HG03432 (cell line): ENCODE measurements around the gene DUOX1.

ENCODE experiments used
- ATAC-seq: cut with Tn5 transposase; IDR thresholded peaks from one replicate; pipeline ENCODE4 v1.9.1; 2021; ENCODE audit warnings: mild to moderate bottlenecking, moderate library complexity; ENCODE audit not compliant: unreplicated experiment

Gene DUOX1

DNA sequence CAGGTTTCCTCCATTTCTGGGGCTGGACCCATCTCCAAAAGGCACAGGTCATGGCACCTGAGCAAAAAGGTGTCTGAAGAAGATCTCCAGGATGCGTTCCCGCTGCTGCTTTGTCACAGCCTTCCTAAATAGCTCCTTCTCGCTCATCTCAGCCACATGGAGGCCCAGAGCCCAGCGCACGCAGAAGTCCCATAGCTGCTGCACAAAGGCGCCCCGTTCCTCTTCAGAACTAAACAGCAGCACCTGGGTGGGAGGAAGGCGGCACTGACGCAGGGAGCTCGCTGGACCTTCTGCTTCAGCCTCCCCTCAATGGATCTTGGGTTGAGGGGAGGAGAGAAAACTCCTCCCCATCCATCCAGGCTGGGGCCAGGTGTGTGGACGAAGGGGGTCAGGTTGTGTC lies 24.2 kb upstream of the DUOX1 start:
- no peak for ATAC-seq

GRCh38 chr15:45106002-45106790 lies 23.6 kb upstream of the DUOX1 start:
- ATAC-seq, result no peak

- ATAC-seq, result no peak
These were observed 21.7 kb upstream of the DUOX1 start for GRCh38 chr15:45107941-45108630.

DNA sequence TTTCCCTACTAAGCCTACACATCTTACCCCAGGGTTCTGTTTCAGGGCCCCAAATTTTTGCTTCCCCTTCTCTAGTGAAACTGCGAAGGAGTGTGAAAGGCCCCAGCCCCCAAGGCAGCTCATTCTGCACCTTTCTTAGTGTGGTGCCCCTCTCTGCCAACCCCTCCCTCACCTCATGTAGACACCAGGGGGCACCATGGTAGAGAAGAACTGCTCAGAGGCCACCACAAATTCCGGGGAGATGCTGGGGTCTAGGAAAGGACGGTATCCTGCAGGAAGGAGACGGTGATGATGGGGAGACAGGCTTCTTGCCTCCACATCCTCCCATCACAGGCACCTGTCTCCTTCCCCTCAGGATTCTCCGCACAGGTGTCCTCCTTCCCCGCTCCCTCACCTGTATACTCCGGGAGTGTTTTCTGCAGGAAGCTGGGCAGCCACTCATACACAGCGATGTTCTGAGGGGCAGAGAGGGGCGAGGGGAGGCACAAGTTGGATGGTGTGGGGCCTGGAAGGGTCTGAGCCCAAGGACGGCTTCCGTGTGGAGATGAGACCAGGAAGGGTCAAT lies 19.5 kb upstream of the DUOX1 start:
- no peak for ATAC-seq

DNA sequence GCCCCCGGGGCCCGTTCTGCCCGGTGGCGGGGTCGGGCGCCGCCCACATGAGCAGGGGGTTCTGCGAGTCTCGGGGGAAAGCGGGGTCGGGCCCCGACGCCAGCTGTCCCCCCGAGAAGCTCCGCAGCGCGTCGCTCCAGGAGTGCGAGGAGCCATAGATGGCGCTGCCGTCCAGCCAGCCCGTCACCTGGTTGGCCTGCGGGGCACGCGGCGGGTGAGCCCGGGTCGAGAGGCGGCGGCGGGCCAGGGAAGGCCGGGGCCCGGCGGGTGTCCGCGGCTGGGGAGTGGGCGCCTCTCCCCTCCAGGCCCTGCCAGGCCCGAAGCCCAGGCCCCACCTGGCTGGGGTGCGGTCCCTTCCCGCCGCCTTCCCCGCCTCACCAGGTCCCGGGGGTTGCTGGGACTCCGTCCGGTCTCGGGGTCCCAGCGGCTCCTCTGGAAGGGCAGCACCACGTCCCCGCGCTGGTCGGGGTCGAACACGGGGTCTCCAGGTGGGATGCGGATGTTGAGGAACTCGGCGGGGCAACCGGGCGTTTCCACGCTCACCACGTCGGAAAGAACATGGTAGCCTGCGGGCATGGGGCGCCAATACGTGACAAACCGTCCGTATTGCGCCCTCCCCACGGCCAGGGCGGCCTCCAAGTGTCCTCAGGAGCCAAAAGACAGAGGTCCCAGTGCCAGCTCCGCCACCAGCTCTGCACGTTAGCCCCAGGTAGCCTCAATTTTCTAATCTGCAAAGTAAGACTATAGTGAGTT lies 18.2 kb upstream of the DUOX1 start:
- no peak for ATAC-seq

- ATAC-seq, result no peak
These were observed 17.6 kb upstream of the DUOX1 start for GRCh38 chr15:45112143-45112590.

DNA sequence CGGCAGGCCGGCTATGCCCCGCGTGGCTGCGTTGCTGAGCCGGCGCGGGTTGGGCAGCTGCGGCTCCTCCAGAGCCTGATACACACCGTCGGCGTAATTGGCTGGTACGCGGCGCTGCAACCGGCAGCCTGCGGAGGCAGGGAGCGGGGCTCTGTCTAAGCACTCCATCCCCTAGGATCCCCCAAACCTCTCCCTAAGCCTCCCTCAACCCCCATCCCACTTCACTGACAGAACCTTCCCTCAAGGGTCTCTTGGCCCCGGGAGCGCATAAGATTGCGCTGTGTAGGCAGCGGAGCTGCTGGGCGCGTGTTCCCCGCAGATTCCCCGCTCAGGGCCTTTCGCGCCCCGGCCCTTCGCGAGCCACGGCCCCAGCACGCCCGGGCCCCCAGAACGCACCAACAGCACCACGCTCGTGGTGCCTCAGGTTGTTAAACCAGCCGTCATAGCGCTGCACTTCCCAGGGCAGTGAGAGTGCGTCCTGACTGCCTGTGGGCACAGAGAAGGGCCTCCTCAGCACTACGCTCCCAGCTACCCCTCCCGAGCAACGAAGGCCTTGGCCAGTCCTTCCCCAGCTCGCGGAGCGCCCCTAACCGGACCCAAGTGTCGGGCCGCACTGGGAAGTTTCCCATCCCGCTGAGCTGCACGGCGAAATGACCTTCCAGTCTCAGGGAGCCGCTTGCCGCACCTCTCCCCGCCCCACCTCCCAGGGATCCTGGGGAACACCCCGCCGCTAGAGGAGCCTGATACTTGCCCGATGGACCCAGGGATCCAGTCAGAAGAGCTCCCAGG lies 17.0 kb upstream of the DUOX1 start:
- ATAC-seq, result no peak

GRCh38 chr15:45113380-45113990 lies 16.3 kb upstream of the DUOX1 start:
- ATAC-seq, result no peak

- no peak for ATAC-seq
These were observed 15.6 kb upstream of the DUOX1 start, which contains the start of the genes DUOX2 and DUOXA2 for GRCh38 chr15:45114076-45114750. Gene DUOX2, minus strand, starts transcription at chr15:45114172. Its CDS starts 761 bp downstream, at chr15:45113411. Gene DUOXA2, plus strand, starts transcription at chr15:45114326. Its CDS starts 280 bp downstream, at chr15:45114606.

- no peak for ATAC-seq
These were observed 15.1 kb upstream of the DUOX1 start for GRCh38 chr15:45114751-45115085.

GRCh38 chr15:45115312-45115820 lies 14.4 kb upstream of the DUOX1 start:
- no peak for ATAC-seq

DNA sequence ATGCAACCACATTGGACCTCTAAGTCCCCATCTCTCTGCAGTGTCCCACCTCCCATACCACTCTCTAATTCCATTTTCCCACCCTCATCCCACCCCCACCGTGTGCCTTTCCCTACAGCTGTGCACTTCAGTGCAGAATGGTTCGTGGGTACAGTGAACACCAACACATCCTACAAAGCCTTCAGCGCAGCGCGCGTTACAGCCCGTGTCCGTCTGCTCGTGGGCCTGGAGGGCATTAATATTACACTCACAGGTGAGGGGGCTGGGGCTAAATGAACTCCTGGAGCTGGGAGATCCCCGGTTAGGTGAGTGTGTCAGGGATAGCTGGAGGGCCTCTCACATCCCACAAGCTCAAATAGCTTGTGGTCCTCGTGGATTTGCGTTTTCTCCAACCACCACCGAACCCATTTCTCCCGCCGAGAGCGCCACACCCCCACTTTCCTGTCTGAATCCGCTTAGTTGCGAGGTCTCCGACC lies 13.8 kb upstream of the DUOX1 start:
- ATAC-seq, result no peak

- no peak for ATAC-seq
These were observed 13.1 kb upstream of the DUOX1 start for GRCh38 chr15:45116482-45117307.

- peak; percentile 29 for ATAC-seq
These were observed 12.3 kb upstream of the DUOX1 start for GRCh38 chr15:45117308-45118130.

GRCh38 chr15:45118131-45118588 lies 11.6 kb upstream of the DUOX1 start:
- peak; percentile 93 for ATAC-seq

DNA sequence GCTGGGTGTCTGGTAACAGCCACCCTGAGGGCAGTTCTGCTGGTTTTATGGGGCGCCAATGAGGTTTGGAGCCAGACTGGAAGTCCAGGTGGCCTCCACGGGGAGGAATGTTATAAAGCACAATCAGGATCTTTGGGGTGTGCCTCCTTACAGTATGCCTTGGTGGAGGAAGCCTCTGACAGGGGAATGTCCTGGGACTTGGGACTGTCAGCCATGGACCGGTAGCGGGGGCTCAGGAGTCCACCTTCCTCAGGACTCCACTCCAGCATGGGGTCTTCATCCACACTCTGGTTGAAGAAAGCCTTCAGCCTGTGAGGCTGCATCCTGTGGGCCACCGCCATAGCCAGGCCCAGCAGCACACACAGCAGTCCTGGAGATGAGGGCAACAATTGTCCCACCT lies 10.8 kb upstream of the DUOX1 start:
- ATAC-seq, result no peak
